Dedifferentiated amniotic fluid mesenchymal stem cell (primary cell): ENCODE results near the gene OPA3.

ENCODE experiments used
- DNase-seq: peaks from one replicate; pipeline ENCODE4 v3.0.0-alpha.2; 2016; ENCODE audit errors: extremely low spot score

The OPA3 gene

GRCh38 chr19:45505151-45505995, 79.2 kb downstream of the OPA3 start:
- no peak for DNase-seq

GRCh38 chr19:45503909-45504308, 80.7 kb downstream of the OPA3 start:
- no peak for DNase-seq

GRCh38 chr19:45502111-45502510, 82.5 kb downstream of the OPA3 start:
- no peak for DNase-seq

GRCh38 chr19:45501730-45502014, 82.9 kb downstream of the OPA3 start:
- DNase-seq: no peak

- DNase-seq: no peak
Measured at GRCh38 chr19:45500918-45501729, 83.5 kb downstream of the OPA3 start.

- DNase-seq: no peak
Measured at GRCh38 chr19:45499196-45500180, 85.1 kb downstream of the OPA3 start.

GRCh38 chr19:45498411-45499195, 86.0 kb downstream of the OPA3 start, which contains the start of gene PPM1N:
Gene PPM1N (plus strand): TSS chr19:45498443. CDS start chr19:45498473, 30 bp downstream.
- DNase-seq: no peak

- DNase-seq: no peak
Measured at GRCh38 chr19:45497791-45498190, 86.8 kb downstream of the OPA3 start.

GRCh38 chr19:45496349-45496953, 88.2 kb downstream of the OPA3 start:
- no peak for DNase-seq

GRCh38 chr19:45495178-45495577, 89.4 kb downstream of the OPA3 start:
- no peak for DNase-seq

GRCh38 chr19:45494261-45494916, 90.2 kb downstream of the OPA3 start:
- DNase-seq: no peak

- peak; percentile 43 for DNase-seq
Measured at GRCh38 chr19:45492627-45493470, 91.8 kb downstream of the OPA3 start.

GRCh38 chr19:45492137-45492626, 92.4 kb downstream of the OPA3 start:
- DNase-seq: no peak

GRCh38 chr19:45489216-45489855, 95.3 kb downstream of the OPA3 start:
- no peak for DNase-seq

GRCh38 chr19:45488708-45489107, 95.9 kb downstream of the OPA3 start:
- no peak for DNase-seq

- DNase-seq: peak; percentile 96
Measured at GRCh38 chr19:45485305-45486077, 99.1 kb downstream of the OPA3 start.

GRCh38 chr19:45484273-45484945, 100.2 kb downstream of the OPA3 start:
- no peak for DNase-seq
